Measurements from ENCODE around the gene GMDS. TPM values are rescaled to one million over a fixed set of nuclear protein-coding genes. Genes with fewer than 3 reads are reported as not detected.

The GMDS gene
- total and polyA plus RNA-seq, 2 donors (not counting 3 experiments of a cell fraction or from before 2014, with no cell fraction given) = 9.8 to 23.5 TPM

GRCh38 chr6:1839361-1839760, 406.0 kb downstream of the GMDS start:
- no peak overlapping the region for H3K9ac ChIP-seq (replicated peaks; ENCODE audit: extremely low read depth, insufficient read depth, low read length)
- BruUV-seq (replicated peaks) = no TSS peak
- dilution Hi-C loops (cut with MboI; ENCODE audit: extremely low pct_ligation_motif_present, low sequenced_read_pairs) = no loop called here
- H3K27ac ChIP-seq (ENCODE audit: insufficient read depth, low read depth, low read length) = no peak overlapping the region
- ChIA-PET CTCF (interaction anchor here (1.0 kb wide), 1 partner anchor 9 kb away, joined by 4 read pairs; no protein-coding TSS in a partner anchor), POLR2A (no interaction called here)
- no peaks in the 10 kb centered on the region for H3K9me3 ChIP-seq (replicated peaks; ENCODE audit: control insufficient read depth, insufficient read depth, low read length)
- H3K9me1 ChIP-seq (replicated peaks; ENCODE audit: control insufficient read depth, extremely low read depth, insufficient read depth, low read length) = no peaks in the 10 kb centered on the region
- no peak for FAIRE-seq
- no peaks in the 10 kb centered on the region for H3K79me2 ChIP-seq (ENCODE audit: control insufficient read depth, insufficient read depth, low read length)
- no peak overlapping the region for H2AFZ ChIP-seq (ENCODE audit: low read depth, low read length)
- peaks cover 14% of the 10 kb centered on the region for H3K4me1 ChIP-seq (ENCODE audit: control insufficient read depth, extremely low read depth, insufficient read depth, low read length)
- no peaks in the 10 kb centered on the region for H3K27me3 ChIP-seq (ENCODE audit: control insufficient read depth in 2 of 2, insufficient read depth in 2 of 2, low read length in 2 of 2)
- no peaks in the 10 kb centered on the region for H4K20me1 ChIP-seq (replicated peaks; ENCODE audit: control insufficient read depth, extremely low read depth, insufficient read depth, low read length)
- H3K36me3 ChIP-seq (ENCODE audit: control insufficient read depth in 2 of 2, extremely low read depth in 1 of 2, insufficient read depth in 2 of 2, low read length in 2 of 2) = no peaks in the 10 kb centered on the region
- no peak for DNase-seq (ENCODE audit: low read depth, low spot score)
- intact Hi-C loops (cut with micrococcal nuclease) = no loop called here
- no peak overlapping the region for H3K4me3 ChIP-seq (replicated peaks in 1 of 3; ENCODE audit: insufficient read depth in 1 of 3, low read depth in 1 of 3, low read length in 3 of 3)
- TF ChIP-seq FOS (IDR thresholded peaks at IDR 0.05; ENCODE audit: borderline replicate concordance, insufficient read depth, low read length) (no peak), MYC (IDR thresholded peaks at IDR 0.05; ENCODE audit: low read depth, low read length) (no peak), POLR2A (IDR thresholded peaks at IDR 0.05; ENCODE audit: low read depth, low read length) (no peak), MAX (IDR thresholded peaks at IDR 0.05; ENCODE audit: insufficient read depth, insufficient read length) (no peak), GATA2 (IDR thresholded peaks at IDR 0.05; ENCODE audit: insufficient read depth, insufficient read length, low read depth, low read length) (no peak), POLR2AphosphoS5 (IDR thresholded peaks at IDR 0.05; ENCODE audit: insufficient read depth, low read depth, low read length) (no peak), CTCF (IDR thresholded peaks at IDR 0.05; ENCODE audit: extremely low read depth in 1 of 2, insufficient read depth in 1 of 2, low read depth in 1 of 2, low read length in 2 of 2) (no peak), EZH2 (IDR thresholded peaks at IDR 0.05; ENCODE audit: borderline replicate concordance, low read depth, low read length, severe bottlenecking) (no peak), JUN (IDR thresholded peaks at IDR 0.05; ENCODE audit: borderline replicate concordance, insufficient read depth, insufficient read length, low read depth) (no peak)
- H3K4me2 ChIP-seq (ENCODE audit: insufficient read depth, low read length) = no peak overlapping the region

Measured in endothelial cell of umbilical vein (primary cell).